Right atrium auricular region (tissue), 2 donors: ENCODE results near the gene EPHA6. TPM values are rescaled to one million over a fixed set of nuclear protein-coding genes. Genes with fewer than 3 reads are reported as not detected.
"Not testable (repeated sequence)": the region's sequence is repeated elsewhere in the genome, so short reads cannot be mapped to it uniquely, and the experiment has no call there.

ENCODE experiments used
- DNase-seq: peaks from one replicate; pipeline ENCODE4 v3.0.0-alpha.2; 2019; ENCODE audit warnings: low spot score
- H3K27ac ChIP-seq, 2 donors: fragments of 200-600 bp; sonication (generic); 1 replicate in 1 of 2; 2 replicates in 1 of 2; pipeline ENCODE4 v1.5.1; 2016 to 2019
- H3K27me3 ChIP-seq, 2 donors: fragments of 200-600 bp; sonication (generic); one replicate each; pipeline versions ENCODE4 v1.5.1 to v1.6.0; 2017 to 2019
- H3K36me3 ChIP-seq: fragments of 200-600 bp; sonication (generic); one replicate; pipeline ENCODE4 v1.5.1; 2016
- H3K4me1 ChIP-seq, 2 donors: fragments of 200-600 bp; sonication (generic); one replicate each; pipeline versions ENCODE4 v1.5.1 to v1.6.0; 2017 to 2019
- H3K4me3 ChIP-seq, 2 donors: fragments of 200-600 bp; sonication (generic); 1 replicate in 1 of 2; 2 replicates in 1 of 2; pipeline ENCODE4 v1.5.1; 2017 to 2019; ENCODE audit warnings: mild to moderate bottlenecking in 1 of 2, moderate library complexity in 1 of 2
- H3K9me3 ChIP-seq, 2 donors: fragments of 200-600 bp; sonication (generic); one replicate each; pipeline ENCODE4 v1.5.1; 2019
- CTCF ChIP-seq, 2 donors: fragments of 200-600 bp; sonication (generic); IDR thresholded peaks; one replicate each; pipeline ENCODE4 v1.5.1; 2019; ENCODE audit warnings: antibody characterized with exemption in 2 of 2
- total RNA-seq, 2 donors: library from RNA; depleted of rRNA; stranded (reverse); fragments of >200 nt; gene quantifications; one replicate each; pipeline ENCODE4 v1.1.0, GENCODE V29; 2016

Gene EPHA6
- total RNA-seq, 2 donors from 2014 or later, result 0.22 to 0.35 TPM

GRCh38 chr3:97269202-97269601, 454.8 kb downstream of the EPHA6 start:
- no peak for TF ChIP-seq CTCF (IDR thresholded peaks at IDR 0.05)
- Histone ChIP-seq H3K9me3 (no peaks in the 10 kb centered on the region), H3K4me1 (no peaks in the 10 kb centered on the region), H3K27ac (no peak overlapping the region), H3K4me3 (no peak overlapping the region), H3K27me3 (no peaks in the 10 kb centered on the region), H3K36me3 (no peaks in the 10 kb centered on the region)
- DNase-seq, result no peak

DNA sequence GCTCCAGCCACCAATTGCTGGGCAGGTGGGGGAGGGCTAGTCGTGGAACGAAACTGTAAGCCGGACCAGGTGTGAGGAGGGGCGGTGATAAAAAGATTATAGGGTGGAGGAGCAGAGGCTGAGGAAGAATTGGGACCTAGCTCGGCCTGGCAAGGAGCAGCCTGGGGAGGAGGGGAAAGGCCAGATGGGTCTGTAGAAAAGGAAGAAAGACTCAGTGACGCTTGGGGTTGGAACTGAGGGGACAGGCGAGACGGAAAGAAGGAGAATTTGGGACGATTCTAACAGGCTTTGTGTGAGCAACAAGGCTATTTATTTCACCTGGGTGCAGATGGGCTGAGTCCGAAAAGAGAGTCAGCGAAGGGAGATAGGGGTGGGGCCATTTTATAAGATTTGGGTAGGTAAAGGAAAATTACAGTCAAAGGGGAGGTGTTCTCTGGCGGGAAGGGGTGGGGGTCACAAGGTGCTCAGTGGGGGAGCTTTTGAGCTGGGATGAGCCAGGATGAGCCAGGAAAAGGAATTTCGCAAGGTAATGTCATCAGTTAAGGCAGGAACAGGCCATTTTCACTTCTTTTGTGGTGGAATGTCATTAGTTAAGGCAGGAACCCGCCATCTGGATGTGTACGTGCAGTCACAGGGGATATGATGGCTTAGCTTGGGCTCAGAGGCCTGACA, 462.6 kb downstream of the EPHA6 start:
- H3K9me3 ChIP-seq, H3K4me3 ChIP-seq, H3K36me3 ChIP-seq, H3K4me1 ChIP-seq, DNase-seq, H3K27me3 ChIP-seq, H3K27ac ChIP-seq: not testable (repeated sequence)

GRCh38 chr3:97277708-97278107, 463.3 kb downstream of the EPHA6 start:
- no peak overlapping the region for H3K27ac ChIP-seq
- H3K9me3 ChIP-seq, result no peaks in the 10 kb centered on the region
- H3K4me3 ChIP-seq, result no peak overlapping the region
- no peaks in the 10 kb centered on the region for H3K4me1 ChIP-seq
- H3K36me3 ChIP-seq, result no peaks in the 10 kb centered on the region
- DNase-seq, result no peak
- no peak for TF ChIP-seq CTCF (IDR thresholded peaks at IDR 0.05)
- no peaks in the 10 kb centered on the region for H3K27me3 ChIP-seq

DNA sequence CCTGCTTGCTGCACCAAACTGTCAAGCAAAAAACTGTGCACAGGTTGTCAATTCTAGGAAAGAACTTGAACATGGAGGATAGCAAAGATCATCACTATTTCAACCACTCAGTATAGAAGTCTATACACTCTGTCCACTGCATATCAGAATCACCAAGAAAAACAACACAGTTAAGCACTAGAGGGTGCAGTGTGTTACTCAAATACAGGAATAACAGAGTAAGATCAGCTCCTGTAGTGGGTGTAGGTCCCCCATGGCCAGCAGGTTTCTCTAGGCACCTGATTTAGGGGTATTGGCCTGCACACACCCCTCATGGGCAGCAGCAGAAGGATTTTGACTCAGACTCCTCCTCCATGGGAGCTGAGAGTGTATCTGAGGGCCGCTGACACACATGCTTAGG, 464.1 kb downstream of the EPHA6 start:
- no peak for DNase-seq
- H3K27me3 ChIP-seq, result no peaks in the 10 kb centered on the region
- no peaks in the 10 kb centered on the region for H3K4me1 ChIP-seq
- H3K9me3 ChIP-seq, result no peaks in the 10 kb centered on the region
- no peaks in the 10 kb centered on the region for H3K36me3 ChIP-seq
- H3K4me3 ChIP-seq, result no peak overlapping the region
- no peak overlapping the region for H3K27ac ChIP-seq
- no peak for TF ChIP-seq CTCF (IDR thresholded peaks at IDR 0.05)

DNA sequence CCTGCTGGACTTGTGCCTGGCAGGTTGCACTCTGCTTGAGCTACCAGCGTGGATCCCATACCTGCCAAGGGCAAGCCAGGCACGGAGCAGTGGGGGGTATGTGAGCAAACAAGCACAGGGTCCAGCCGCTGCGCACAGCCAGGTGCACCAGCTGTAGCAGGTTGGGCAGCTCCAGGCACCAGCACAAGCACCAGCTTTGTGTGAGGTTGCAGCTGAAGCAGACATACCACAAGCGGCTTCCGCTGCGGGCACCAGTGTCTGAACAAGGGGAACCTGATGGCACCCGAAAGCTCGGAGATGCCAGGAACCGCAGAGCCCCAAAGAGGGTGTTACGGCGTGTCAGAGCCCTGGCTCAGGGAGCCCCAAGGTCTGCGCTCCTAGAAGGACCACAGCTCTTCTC, 477.5 kb downstream of the EPHA6 start:
- no peak overlapping the region for H3K4me3 ChIP-seq
- TF ChIP-seq CTCF (IDR thresholded peaks at IDR 0.05), result no peak
- peaks cover 0 to 8% of the 10 kb centered on the region in 2 donors for H3K9me3 ChIP-seq
- H3K27me3 ChIP-seq, result no peaks in the 10 kb centered on the region
- no peaks in the 10 kb centered on the region for H3K36me3 ChIP-seq
- no peak for DNase-seq
- no peaks in the 10 kb centered on the region for H3K4me1 ChIP-seq
- no peak overlapping the region for H3K27ac ChIP-seq

DNA sequence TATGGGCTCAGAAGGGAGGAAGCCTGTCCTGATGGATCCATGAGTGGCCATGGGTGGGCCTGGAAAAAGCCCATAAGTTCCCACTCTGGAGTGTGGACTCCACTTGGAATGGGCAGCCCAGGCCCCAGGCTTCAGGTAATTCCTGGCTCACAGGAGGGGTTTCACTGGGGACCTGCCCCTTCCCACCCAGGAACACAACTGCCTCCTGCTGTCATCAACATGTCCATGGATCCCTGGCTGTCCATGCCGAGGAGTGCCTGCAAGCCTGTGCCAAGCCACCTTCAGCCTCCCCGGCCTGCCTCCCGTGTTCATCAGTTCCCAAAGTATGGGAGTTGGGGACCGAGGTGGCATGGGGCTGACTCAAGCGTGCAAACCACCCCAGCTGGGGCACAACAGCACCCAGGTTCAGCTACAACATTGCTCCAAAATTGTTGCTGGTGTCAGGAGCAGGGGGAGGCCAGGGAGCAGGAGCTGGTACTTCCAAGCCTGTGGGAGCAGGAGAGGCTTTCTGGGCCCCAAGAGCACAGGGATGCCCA, 479.3 kb downstream of the EPHA6 start:
- no peak for TF ChIP-seq CTCF (IDR thresholded peaks at IDR 0.05)
- no peak for DNase-seq
- H3K4me1 ChIP-seq, result no peaks in the 10 kb centered on the region
- no peaks in the 10 kb centered on the region for H3K27me3 ChIP-seq
- no peak overlapping the region for H3K4me3 ChIP-seq
- no peaks in the 10 kb centered on the region for H3K36me3 ChIP-seq
- H3K27ac ChIP-seq, result no peak overlapping the region
- H3K9me3 ChIP-seq, result peaks cover 0 to 8% of the 10 kb centered on the region in 2 donors
